Nephron (organoid): ENCODE measurements around the gene IPP.
"Not testable (repeated sequence)": the region's sequence is repeated elsewhere in the genome, so short reads cannot be mapped to it uniquely, and the experiment has no call there.

Experiments used
- H3K27ac Mint-ChIP-seq, 3 experiments: 2 replicates each; pipeline ENCODE4 v1.8.0; 2020; ENCODE audit warnings: mixed read lengths in 3 of 3, mild to moderate bottlenecking in 2 of 3, moderate library complexity in 1 of 3
- H3K27me3 Mint-ChIP-seq: 2 replicates; pipeline ENCODE4 v1.8.0; 2021; ENCODE audit warnings: low read depth, mild to moderate bottlenecking, moderate library complexity, mixed read lengths
- H3K36me3 Mint-ChIP-seq: 2 replicates; pipeline ENCODE4 v1.8.0; 2020; ENCODE audit warnings: low read depth, mixed read lengths
- H3K4me1 Mint-ChIP-seq: 2 replicates; pipeline ENCODE4 v1.8.0; 2020; ENCODE audit warnings: mixed read lengths
- H3K4me3 Mint-ChIP-seq, 3 experiments: 2 replicates each; pipeline ENCODE4 v1.8.0; 2020; ENCODE audit warnings: mild to moderate bottlenecking in 3 of 3, mixed read lengths in 3 of 3, moderate library complexity in 2 of 3
- H3K9me3 Mint-ChIP-seq: 2 replicates; pipeline ENCODE4 v1.8.0; 2020; ENCODE audit warnings: mixed read lengths
- TF ChIP-seq, protein P1 (sequence below), 3 experiments: fragments of 200-600 bp; sonication (generic); IDR thresholded peaks; one replicate each; pipeline ENCODE4 v1.5.0; 2021; ENCODE audit warnings: antibody characterized with exemption in 3 of 3; ENCODE audit not compliant: unreplicated experiment in 3 of 3

The IPP gene

DNA sequence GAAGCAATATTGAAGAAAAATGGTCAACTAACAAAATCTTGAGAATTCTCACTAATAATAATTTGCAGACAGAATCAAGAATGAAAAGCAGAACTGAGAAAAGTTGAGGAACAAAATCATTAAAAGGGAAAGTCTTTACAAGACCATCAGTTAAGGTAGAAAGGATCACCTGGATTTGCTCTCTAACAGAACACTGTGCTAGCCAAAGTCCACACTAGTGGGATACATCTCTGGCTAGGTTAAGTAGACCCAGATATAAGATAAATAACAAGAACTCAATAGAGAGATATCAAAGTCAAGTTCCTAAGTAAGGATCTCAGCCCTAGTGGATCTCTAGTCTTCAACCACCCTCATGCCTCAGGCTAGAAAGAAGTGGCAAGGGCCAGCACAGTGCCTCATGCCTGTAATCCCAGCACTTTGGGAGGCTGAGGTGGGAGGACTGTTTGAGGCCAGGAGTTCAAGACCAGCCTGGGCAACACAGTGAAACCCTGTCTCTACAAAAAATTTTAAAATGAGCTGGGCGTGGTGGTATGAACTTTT, 19.6 kb downstream of the IPP start:
- no peaks in the 10 kb centered on the region for H3K27me3 Mint-ChIP-seq
- peak overlapping the region in 2 of 3 experiments; percentile 16 to 33 for H3K27ac Mint-ChIP-seq
- TF ChIP-seq, protein P1, sequence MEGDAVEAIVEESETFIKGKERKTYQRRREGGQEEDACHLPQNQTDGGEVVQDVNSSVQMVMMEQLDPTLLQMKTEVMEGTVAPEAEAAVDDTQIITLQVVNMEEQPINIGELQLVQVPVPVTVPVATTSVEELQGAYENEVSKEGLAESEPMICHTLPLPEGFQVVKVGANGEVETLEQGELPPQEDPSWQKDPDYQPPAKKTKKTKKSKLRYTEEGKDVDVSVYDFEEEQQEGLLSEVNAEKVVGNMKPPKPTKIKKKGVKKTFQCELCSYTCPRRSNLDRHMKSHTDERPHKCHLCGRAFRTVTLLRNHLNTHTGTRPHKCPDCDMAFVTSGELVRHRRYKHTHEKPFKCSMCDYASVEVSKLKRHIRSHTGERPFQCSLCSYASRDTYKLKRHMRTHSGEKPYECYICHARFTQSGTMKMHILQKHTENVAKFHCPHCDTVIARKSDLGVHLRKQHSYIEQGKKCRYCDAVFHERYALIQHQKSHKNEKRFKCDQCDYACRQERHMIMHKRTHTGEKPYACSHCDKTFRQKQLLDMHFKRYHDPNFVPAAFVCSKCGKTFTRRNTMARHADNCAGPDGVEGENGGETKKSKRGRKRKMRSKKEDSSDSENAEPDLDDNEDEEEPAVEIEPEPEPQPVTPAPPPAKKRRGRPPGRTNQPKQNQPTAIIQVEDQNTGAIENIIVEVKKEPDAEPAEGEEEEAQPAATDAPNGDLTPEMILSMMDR (IDR thresholded peaks at IDR 0.05; ENCODE audit: unreplicated experiment in 3 of 3): no peak
- no peaks in the 10 kb centered on the region for H3K9me3 Mint-ChIP-seq
- H3K4me3 Mint-ChIP-seq: no peak overlapping the region
- peaks cover 38% of the 10 kb centered on the region for H3K36me3 Mint-ChIP-seq
- H3K4me1 Mint-ChIP-seq: no peaks in the 10 kb centered on the region

DNA sequence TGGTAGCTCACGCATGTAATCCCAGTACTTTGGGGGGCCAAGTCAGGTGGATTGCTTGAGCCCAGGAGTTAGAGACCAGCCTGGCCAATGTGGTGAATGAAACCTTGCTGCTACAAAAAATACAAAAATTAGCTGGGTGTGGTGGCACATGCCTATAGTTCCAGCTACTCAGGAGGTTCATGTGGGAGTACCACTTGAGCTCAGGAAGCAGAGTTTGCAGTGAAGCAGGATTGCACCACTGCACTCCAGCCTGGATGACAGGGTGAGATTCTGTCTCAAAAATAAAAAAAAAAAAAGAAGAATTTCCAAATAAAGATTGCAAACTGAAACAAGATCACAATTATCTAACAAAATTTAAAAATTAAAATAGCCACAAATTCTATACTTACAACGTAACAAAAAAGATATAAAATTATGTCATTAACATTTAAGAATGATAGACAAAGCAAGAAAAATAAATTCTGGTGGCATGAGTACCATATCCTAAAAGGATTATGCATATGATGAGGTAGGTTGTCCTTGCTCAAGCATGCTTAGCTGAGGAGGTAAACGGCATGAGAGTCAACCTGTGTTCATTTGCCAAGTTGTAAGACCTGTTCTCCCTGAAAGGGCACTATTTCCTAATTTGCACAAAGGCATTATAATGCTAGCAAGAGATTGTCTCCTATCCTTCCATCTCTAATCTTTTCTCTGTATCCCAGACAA, 20.2 kb downstream of the IPP start:
- H3K4me1 Mint-ChIP-seq: no peaks in the 10 kb centered on the region
- no peaks in the 10 kb centered on the region for H3K9me3 Mint-ChIP-seq
- no peak overlapping the region for H3K4me3 Mint-ChIP-seq
- H3K27me3 Mint-ChIP-seq: no peaks in the 10 kb centered on the region
- TF ChIP-seq, protein P1 (IDR thresholded peaks at IDR 0.05; ENCODE audit: unreplicated experiment in 3 of 3): no peak
- H3K36me3 Mint-ChIP-seq: peaks cover 38% of the 10 kb centered on the region
- peak overlapping the region in 1 of 3 experiments; percentile 16 for H3K27ac Mint-ChIP-seq

DNA sequence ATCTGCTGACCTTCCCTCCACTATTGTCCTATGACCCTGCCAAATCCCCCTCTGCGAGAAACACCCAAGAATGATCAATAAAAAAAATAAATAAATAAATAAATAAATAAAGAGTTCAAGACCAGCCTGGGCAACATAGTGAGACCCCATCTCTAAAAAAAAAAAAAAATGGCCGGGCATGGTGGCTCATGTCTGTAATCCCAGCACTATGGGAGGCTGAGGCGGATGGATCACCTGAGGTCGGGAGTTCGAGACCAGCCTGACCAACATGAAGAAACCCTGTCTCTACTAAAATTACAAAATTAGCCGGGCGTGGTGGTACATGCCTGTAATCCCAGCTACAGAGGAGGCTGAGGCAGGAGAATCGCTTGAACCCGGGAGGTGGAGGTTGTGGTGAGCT, 24.4 kb downstream of the IPP start:
- not testable (repeated sequence) for H3K4me1 Mint-ChIP-seq, H3K4me3 Mint-ChIP-seq, H3K27ac Mint-ChIP-seq, H3K9me3 Mint-ChIP-seq, H3K27me3 Mint-ChIP-seq
- peaks cover 38% of the 10 kb centered on the region for H3K36me3 Mint-ChIP-seq

DNA sequence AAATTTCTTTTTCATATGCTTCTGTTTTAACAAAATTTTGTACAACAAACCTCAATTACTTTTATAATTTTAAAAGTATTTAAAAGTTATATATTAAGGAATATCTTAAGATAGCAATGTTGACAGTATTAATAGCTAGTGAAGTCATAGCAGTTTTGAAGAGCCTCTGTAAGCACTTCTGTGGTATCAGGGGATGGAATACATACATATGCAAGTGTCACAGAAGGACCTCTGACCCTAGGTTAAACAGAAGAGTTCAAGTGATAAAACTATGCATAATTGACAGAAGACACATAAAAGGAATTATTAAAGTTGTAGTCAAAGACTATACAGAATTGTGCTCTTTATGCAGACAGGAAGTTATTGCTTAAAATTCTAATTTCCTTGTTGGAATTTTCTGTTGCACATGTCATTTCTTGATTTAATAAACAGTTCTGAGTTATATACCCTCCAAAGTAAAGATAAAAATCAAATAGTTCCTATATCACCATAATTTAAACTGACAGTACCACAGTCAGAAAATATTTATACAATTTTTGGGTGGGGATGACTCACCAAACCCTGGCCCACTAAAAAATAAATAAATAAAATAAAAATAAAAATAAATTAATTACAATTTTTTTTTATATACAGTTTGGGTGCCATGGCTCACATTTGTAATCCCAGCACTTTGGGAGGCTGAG, 27.1 kb downstream of the IPP start:
- Mint-ChIP-seq H3K9me3 (no peaks in the 10 kb centered on the region), H3K27ac (no peak overlapping the region), H3K36me3 (peaks cover 35% of the 10 kb centered on the region), H3K4me1 (no peaks in the 10 kb centered on the region), H3K27me3 (no peaks in the 10 kb centered on the region), H3K4me3 (no peak overlapping the region)
- TF ChIP-seq, protein P1 (IDR thresholded peaks at IDR 0.05; ENCODE audit: unreplicated experiment in 3 of 3): no peak

DNA sequence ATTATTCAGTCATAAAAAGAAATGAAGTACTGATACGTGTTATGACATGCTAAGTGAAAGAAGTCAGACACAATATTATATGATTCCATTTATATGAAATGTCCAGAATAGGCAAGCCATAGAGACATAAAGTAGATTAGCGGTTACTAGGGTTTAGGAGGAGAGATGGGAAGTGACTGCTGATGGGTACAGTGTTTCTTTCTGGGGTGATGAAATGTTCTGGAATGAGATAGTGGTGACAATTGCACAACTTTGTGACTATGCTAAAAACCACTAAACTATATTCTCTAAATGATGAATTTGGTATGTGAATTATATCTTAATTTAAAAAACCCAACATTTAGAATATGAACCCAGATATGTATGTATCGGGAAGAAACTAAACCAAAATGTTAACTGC, 27.6 kb downstream of the IPP start:
- Mint-ChIP-seq H3K4me1 (no peaks in the 10 kb centered on the region), H3K4me3 (no peak overlapping the region), H3K27ac (no peak overlapping the region), H3K27me3 (no peaks in the 10 kb centered on the region), H3K9me3 (no peaks in the 10 kb centered on the region), H3K36me3 (peaks cover 31% of the 10 kb centered on the region)
- TF ChIP-seq, protein P1 (IDR thresholded peaks at IDR 0.05; ENCODE audit: unreplicated experiment in 3 of 3): no peak

DNA sequence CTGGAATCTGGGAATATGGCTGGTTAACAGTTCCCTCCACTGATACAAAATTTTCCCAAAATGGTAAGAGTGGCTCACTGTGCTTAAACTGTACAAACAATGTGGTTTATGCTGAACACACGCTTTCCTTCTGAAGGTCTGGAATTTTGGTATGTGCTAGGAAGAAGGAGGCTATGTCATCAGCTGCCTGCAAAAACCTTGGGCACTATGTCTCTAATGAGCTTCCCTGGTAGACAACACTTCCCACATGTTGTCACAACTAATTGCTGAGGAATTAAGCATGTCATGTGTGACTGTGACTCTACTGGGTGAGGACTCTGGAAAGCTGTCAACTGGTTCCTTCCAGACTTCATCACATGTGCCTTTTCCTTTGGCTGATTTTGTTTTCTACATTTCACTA, 29.2 kb downstream of the IPP start:
- Mint-ChIP-seq H3K9me3 (no peaks in the 10 kb centered on the region), H3K27me3 (no peaks in the 10 kb centered on the region), H3K27ac (peak overlapping the region in 1 of 3 experiments; percentile 80), H3K4me3 (no peak overlapping the region), H3K4me1 (no peaks in the 10 kb centered on the region), H3K36me3 (peaks cover 19% of the 10 kb centered on the region)
- TF ChIP-seq, protein P1 (IDR thresholded peaks at IDR 0.05; ENCODE audit: unreplicated experiment in 3 of 3): no peak
